Kidney tubule cell (primary cell): ENCODE data around the gene PRRT3.
A peak's percentile ranks its signal among the peaks of the same experiment; 100 is the strongest.
"Not testable (repeated sequence)": the region's sequence is repeated elsewhere in the genome, so short reads cannot be mapped to it uniquely, and the experiment has no call there.

Source experiments
- DNase-seq: peaks from one replicate; pipeline ENCODE4 v3.0.0-alpha.2; 2018; ENCODE audit warnings: low spot score

The PRRT3 gene

DNA sequence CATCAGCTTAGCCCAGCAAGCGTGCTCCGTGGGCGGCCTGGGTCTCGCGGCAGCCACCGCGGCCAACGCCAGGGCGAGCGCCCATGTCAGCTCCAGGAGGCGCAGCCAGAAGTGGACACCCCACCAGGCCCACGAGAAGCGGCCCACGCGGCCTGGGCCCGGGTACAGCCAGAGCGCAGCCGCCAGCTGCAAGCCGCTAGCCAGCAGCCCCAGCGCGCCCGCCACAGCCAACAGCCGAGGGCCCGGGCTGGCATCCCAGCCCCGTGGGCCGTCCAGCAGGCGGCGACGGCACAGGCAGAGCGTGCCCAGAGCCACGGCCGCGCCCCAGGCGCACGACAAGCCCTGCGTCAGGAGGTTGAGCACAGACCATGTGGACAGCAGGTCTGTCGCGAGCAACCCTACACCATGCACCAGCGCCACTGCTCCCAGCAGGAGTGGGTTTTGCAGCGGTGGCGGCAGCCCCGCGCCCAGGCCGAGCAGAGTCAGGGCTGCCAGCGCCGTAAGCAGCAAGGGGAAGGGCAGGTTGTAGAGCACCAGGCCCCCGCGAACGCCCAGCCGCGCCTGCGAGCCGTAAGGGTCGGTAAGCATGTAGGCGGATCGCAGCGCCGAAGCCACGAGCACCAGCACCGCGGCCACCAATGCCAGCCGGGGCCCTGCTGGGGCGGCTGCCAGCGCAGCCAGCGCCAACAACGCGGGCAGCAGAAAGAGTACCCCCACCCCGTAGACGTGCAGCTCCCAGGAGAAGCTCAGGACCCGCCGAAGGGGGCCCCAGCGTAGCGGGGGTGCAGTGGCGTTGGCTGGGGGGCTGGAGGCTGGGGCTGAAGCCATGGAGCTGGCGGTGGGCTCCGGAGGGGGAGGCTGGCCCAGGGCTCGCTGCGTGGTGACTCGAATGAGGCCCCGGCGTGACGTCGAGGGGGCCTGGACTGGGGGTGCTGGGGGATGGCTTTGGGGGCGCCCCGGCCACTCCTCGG, 4.9 kb downstream of the PRRT3 start:
- peak; percentile 74 for DNase-seq

DNA sequence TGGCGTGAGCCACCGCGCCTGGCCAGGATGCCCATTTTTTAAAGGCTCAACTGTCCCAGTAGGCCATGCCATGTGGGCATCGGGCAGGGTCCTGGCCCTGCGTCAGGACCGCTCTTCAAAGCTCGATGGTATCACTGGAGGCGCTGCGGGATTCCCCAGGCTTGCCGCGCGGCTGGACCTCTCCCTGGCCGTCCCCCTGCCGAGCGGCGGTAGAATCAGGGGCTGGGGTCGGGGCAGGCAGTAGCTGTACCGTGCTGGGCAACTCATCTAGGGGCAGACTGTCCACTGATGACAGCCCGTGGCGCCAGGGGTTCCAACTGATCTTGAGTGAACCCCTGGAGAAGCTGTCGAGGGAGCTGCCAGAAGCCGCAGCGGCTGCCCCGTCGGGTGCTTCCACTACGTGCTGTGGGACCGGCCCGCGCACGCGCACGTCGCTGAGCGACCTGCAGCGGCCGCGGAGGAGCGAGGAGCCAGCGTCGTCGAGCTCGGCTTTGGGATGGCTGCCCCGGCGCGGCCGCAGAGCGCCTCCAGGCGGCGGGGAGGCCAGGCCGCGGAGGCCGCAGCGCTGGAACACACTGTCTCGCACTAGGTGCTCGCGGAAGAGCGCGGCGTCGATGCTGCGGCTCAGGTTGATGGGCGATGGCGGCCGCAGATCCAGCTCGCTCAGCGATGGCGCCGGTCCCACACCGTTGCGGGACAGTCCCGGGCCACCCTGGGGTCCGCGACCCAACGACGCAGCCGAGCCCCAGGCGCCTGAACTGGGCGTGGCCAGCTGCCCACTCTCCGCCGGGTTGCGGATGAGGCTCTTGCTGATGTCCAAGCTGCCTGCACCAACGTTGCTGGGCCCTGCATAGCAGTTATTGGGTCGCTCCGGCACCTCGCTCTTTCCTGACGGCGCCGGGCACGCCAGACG, 5.8 kb downstream of the PRRT3 start:
- peak; percentile 91 for DNase-seq

DNA sequence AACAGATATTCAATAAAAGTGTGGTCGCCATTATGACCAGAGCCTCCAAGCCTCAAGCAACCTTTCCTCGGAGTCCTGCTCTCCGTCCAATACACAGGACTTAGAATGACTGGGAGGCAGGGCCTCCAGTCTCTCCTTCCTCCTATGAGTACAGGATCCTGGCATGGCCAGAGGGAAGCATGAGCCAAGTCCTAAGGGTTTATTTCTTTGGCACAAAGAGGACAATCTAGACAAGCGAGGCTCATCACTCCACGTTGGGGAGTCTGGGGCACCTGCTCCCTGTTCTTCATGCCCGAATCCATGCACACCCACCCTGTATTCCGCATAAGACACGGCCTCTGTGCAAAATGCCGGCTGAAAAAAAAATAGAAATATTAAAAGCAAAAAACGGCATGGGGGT, 6.8 kb downstream of the PRRT3 start:
- no peak for DNase-seq

DNA sequence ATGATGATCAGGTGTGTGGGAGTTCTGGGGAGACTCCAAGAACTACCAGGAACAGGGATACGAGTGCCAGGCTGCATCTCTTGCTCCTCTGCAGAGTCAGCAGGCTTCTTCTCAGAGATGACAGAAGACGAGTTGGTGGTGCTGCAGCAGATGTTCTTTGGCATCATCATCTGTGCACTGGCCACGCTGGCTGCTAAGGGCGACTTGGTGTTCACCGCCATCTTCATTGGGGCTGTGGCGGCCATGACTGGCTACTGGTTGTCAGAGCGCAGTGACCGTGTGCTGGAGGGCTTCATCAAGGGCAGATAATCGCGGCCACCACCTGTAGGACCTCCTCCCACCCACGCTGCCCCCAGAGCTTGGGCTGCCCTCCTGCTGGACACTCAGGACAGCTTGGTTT, 7.9 kb downstream of the PRRT3 start:
- no peak for DNase-seq

DNA sequence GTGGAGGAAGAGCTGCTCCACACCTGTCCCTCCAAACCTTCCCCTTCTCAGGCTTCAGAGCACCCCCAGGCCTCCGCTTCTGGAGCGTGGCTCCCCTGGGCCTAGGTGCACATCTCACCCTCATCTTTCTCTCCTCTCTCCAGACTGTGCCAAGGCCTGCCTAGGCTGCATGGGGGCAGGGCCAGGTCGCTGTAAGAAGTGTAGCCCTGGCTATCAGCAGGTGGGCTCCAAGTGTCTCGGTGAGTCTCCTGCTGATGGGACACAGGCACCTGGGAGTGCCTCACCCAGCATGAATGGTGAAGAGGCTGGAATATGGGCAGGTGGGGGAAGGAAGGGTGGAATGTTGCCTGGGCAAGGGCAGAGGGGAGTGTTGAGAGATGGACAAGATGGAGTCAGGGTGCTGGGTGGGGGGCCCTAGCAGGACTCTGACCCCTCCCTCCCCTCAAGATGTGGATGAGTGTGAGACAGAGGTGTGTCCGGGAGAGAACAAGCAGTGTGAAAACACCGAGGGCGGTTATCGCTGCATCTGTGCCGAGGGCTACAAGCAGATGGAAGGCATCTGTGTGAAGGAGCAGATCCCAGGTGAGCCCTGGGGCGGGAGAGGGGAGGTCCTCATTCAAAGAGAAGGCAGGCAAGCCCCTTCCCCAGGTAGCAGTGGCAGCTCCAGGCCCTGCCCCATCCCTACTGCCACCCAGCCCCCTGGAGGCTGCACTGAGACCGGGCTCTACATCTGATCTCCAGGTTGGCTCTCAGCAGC, 9.1 kb downstream of the PRRT3 start:
- no peak for DNase-seq

DNA sequence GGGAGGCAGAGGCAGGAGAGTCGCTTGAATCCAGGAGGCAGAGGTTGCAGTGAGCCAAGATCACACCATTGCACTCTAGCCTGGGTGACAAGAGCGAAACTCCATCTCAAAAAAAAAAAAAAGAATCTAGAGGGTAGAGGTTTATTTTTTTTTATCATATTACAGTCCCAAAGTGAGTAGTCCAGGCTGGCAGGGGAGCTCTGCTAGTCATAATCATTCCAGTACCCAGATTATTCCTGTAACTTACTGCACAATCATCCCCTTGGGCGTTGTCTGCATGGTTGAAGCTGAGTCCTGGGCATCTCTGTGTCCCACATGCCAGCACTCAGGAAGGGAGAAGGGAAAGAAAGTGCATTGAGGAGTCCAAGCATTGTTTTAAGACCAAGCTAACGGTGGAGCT, 10.0 kb downstream of the PRRT3 start:
- no peak for DNase-seq

DNA sequence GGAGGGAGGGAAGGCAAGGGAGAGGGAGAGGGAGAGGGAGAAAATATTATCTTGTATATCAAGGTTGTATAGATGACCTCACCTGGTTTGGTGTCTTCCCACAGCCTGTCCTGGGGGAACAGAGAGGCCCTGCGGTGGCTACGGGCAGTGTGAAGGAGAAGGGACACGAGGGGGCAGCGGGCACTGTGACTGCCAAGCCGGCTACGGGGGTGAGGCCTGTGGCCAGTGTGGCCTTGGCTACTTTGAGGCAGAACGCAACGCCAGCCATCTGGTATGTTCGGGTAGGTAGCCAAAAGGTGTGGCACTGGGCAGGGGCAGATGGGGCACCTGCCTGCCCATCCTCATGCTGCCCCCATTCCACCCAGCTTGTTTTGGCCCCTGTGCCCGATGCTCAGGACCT, 11.5 kb downstream of the PRRT3 start:
- no peak for DNase-seq

DNA sequence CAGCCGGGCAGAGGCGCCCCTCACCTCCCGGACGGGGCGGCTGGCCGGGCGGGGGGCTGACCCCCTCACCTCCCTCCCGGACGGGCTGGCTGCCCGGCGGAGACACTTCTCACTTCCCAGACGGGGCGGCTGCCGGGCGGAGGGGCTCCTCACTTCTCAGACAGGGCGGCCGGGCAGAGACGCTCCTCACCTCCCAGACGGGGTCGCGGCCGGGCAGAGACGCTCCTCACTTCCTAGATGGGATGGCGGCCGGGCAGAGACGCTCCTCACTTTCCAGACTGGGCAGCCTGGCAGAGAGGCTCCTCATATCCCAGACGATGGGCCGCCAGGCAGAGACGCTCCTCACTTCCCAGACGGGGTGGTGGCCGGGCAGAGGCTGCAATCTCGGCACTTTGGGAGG, 12.3 kb downstream of the PRRT3 start:
- DNase-seq, result not testable (repeated sequence)

DNA sequence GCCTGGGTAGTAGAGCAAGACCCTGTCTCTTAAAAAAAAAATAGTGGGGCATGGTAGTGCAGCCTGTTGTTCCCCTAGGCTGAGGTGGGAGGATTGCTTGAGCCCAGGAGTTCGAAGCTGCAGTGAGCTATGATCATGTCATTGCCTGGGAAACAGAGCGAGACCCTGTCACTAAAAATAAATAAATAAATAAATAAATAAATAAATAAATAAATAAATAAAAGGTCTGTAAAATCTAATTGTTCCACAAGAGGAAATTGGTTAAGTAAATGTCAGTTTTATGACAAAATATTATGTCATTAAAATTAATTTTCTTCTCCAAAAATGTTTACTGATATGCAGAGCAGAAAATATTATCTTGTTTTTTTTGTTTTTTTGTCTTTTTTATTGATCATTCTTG, 13.2 kb downstream of the PRRT3 start:
- DNase-seq, result no peak

DNA sequence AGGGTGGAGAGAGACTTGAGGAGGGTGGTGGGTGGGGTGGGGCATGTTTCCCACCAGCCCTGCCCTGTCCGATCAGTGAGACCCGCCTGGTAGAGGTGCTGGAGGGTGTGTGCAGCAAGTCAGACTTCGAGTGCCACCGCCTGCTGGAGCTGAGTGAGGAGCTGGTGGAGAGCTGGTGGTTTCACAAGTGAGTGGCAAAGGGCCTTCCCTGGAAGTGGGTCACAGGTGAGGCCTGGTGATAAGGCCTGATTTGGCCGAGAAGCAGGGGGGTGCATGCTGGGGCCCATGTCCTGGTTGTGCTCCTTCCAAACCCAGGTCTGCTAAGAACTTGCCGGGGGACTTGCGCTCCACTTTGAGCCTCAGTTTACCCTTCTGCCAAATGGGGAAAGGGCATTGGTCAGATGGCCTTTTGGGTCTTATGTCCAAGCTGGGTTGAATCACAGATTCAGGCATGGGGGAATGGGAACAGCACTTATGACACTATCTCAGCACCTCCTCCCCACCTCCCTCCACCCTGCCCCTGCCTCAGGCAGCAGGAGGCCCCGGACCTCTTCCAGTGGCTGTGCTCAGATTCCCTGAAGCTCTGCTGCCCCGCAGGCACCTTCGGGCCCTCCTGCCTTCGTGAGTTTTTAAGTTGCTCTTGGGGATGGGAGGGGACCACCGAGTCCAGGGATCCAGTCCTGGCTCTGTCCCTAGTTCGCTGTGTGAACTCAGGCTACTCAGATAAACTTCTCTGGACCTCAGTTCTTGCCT, 14.5 kb downstream of the PRRT3 start:
- DNase-seq, result no peak

DNA sequence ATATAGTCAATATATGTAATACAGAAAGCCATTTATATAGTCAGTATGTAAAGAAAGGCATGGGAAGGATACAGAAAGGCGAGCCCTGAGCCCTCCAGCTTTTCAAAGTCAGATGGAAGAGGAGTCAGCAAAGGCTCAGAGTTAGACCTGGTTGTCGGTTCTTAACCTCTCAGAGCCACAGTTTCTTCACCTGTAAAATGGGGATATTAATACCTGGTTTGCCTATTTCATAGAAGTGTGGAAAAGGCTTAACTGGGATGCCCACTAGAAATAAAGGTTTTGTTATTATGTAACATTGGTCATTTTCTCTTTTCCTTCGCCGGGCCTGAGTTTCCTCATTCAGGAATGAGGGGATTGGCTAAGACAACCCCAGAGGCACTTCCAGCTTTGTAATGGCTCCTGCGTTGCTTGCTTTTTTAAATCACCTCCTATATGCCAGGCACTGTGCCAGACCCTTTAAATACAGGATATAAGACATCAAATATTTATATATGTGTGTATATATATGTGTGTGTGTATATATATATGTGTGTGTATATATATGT, 16.2 kb downstream of the PRRT3 start:
- DNase-seq, result no peak

DNA sequence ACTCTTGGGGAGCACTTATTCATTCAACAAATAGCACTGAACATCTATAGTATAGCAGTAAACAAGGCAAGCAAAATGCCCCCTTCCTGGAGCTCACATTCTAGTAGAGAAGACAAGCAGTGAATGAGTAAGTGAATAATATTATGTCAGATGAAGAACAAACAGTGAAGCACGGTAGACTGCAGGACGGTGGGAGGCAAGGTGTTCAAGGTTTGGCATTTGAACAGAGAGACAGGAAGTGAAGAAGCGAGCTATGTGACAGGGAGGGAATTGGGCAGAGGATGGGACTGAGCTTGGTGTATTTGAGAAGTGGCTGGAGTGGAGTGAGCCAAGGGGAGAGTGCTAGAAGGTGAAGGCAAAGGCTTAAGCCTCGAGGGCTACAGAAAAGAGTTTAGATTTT, 17.2 kb downstream of the PRRT3 start:
- no peak for DNase-seq

DNA sequence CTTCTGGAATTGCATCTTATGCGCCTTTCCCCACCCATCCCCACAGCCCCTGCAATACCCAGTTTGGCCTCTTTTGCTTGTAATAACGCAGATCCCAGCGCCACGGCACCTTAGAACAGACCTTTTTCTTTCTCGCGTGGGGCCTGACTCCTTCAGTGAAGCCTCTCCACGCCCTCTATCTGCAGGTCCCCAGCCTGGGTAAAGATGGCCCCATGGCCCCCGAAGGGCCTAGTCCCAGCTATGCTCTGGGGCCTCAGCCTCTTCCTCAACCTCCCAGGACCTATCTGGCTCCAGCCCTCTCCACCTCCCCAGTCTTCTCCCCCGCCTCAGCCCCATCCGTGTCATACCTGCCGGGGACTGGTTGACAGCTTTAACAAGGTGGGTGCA, 18.0 kb downstream of the PRRT3 start:
- DNase-seq, result no peak

DNA sequence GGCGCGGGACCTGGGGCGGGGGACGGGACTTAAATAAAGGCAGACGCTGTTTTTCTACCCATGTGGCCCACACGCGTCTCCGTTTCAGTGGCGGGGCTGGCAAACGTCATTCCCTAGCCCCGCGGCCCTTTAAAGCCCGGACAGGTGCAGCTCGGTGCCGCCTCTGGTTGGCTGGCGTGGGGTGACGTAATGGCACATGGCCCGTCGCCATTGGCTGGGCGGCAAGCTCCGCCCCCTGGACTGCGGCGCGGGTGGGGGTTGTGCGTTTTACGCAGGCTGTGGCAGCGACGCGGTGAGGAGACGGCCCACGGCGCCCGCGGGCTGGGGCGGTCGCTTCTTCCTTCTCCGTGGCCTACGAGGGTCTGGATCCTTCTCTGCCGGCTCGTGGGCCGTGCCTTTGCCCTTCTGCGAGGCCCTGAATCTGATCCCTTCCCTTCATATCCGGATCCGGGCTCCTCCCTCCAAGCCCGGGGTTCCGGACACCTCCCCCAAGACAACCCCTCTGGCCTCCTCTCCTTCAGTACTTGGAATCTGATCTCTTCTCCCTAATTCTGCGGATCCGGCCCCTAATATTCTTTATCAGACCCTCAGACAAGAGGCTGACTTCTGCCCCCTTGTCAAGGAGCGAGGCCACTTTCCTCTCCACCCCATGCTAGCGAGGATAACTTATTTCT, 18.5 kb downstream of the PRRT3 start, which contains the start of gene CRELD1:
Gene CRELD1 (plus strand): TSS at position 274 of the 674 bp plus-strand sequence. CDS start 605 bp downstream, outside the sequence.
- DNase-seq, result peak; percentile 96

DNA sequence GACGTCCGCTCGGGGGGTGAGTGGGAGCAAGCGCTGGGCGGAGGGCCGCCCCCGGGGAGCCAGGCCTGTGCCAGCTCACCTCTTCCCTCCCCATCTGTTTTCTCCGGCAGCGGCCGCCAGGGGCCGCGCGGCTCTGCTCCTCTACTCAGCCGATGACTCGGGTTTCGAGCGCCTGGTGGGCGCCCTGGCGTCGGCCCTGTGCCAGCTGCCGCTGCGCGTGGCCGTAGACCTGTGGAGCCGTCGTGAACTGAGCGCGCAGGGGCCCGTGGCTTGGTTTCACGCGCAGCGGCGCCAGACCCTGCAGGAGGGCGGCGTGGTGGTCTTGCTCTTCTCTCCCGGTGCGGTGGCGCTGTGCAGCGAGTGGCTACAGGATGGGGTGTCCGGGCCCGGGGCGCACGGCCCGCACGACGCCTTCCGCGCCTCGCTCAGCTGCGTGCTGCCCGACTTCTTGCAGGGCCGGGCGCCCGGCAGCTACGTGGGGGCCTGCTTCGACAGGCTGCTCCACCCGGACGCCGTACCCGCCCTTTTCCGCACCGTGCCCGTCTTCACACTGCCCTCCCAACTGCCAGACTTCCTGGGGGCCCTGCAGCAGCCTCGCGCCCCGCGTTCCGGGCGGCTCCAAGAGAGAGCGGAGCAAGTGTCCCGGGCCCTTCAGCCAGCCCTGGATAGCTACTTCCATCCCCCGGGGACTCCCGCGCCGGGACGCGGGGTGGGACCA, 19.2 kb downstream of the PRRT3 start:
- DNase-seq, result peak; percentile 89

DNA sequence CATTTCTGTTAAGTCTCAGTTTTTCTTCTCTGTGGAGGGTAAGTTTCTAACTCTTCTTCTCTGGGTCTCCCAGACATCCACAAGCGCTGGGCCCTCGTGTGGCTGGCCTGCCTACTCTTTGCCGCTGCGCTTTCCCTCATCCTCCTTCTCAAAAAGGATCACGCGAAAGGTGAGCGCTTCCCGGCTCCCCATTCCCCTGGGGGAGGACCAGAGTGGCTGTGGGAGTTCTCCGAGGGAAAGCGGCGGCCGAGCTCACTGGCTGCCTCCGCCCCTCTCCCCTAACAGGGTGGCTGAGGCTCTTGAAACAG, 19.7 kb downstream of the PRRT3 start:
- DNase-seq, result no peak

DNA sequence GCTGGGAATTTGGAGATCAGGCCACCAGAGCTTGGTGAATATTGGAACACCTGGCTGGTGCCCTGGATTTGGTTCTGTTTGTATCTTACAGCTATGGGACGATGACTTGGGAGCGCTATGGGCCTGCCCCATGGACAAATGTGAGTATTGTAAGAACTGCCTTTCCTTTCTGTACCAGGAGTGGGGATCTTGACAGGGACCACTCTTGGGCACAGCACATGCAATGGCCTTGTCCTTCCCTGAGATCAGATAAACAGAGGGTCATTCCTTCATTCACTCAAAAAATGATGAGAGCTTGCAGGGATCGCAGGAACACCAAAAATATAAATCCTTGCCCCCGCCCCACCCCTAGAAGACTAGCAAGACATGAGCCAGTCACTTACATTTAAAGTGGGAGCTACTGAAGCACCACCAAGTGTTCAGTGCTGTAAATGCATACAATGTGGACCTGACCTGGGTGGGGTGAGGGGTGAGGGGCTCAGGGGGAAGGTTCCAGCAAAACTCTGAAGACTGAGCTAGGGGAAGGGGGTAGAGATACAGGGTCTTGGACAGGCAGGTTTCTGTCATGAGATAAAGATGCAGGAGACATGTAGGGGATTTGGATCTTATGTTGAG, 21.3 kb downstream of the PRRT3 start:
- no peak for DNase-seq

DNA sequence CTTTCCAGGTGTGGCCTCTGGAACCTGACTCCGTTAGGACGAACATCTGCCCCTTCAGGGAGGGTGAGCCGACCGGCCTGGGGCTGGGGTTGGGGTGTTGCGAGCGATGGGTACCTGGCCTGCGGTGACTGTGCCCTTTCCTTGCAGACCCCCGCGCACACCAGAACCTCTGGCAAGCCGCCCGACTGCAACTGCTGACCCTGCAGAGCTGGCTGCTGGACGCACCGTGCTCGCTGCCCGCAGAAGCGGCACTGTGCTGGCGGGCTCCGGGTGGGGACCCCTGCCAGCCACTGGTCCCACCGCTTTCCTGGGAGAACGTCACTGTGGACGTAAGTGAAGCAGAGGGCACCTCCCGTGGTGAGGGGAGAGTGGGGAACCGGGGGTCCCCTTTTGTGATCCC, 24.1 kb downstream of the PRRT3 start:
- no peak for DNase-seq

DNA sequence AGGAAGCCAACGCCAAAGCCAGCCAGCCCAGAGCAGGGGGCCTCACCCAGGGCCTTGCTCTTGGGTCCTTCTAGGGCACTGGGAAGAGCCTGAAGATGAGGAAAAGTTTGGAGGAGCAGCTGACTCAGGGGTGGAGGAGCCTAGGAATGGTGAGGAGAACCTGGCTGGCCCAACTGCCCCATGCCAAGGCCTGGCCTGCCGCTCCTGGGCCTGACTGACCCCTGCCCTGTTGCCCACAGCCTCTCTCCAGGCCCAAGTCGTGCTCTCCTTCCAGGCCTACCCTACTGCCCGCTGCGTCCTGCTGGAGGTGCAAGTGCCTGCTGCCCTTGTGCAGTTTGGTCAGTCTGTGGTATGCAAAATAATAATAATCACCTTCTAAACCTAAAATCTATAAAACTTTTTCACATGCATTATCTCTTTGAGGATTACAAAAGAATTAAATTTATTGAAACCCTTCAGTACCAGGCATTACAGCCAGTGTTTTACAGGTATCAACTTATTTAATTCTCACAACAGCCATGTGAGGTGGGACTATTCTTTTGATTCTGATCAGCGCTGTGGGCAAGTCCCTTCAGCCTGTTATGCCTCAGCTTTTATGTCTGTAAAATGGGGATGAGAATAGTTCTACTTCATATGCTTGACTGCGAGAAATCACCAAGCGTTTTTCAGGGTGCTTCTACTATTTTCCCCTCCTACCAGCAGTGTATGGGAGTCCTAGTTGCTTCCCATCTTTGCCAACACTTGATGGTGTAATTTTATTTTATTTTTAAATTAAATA, 33.8 kb downstream of the PRRT3 start:
- DNase-seq, result no peak
